SU-DHL-6 (cell line): ENCODE results near the gene D2HGDH.
"Not testable (repeated sequence)": the region's sequence is repeated elsewhere in the genome, so short reads cannot be mapped to it uniquely, and the experiment has no call there.

ENCODE experiments used
- H2AFZ ChIP-seq: fragments of 200-600 bp; sonication (generic); 2 replicates; pipeline ENCODE4 v1.6.1; 2014; ENCODE audit warnings: low read depth, mild to moderate bottlenecking, moderate library complexity, mixed read lengths, antibody characterized with exemption, low read length; ENCODE audit not compliant: severe bottlenecking
- H3F3A ChIP-seq: fragments of 200-600 bp; shearing (Covaris generic); 2 replicates; pipeline ENCODE4 v1.6.0; 2016; ENCODE audit warnings: antibody characterized with exemption, mild to moderate bottlenecking; ENCODE audit not compliant: insufficient read depth
- H3K27ac ChIP-seq: fragments of 200-600 bp; sonication (generic); 2 replicates; pipeline ENCODE4 v1.5.1; 2016; ENCODE audit warnings: low read depth, mild to moderate bottlenecking, low read length, moderate library complexity, mixed read lengths
- H3K27me3 ChIP-seq: fragments of 200-600 bp; sonication (generic), shearing (Covaris generic); 2 replicates; pipeline ENCODE4 v1.6.0; 2014; ENCODE audit warnings: mild to moderate bottlenecking, low read length
- H3K36me3 ChIP-seq: fragments of 200-600 bp; sonication (generic); 2 replicates; pipeline ENCODE4 v1.6.1; 2014; ENCODE audit warnings: mild to moderate bottlenecking, low read length, mixed read lengths
- H3K4me2 ChIP-seq: fragments of 300-600, 200-600 bp; shearing (Covaris generic), sonication (generic); 2 replicates; pipeline ENCODE4 v1.6.0; 2014; ENCODE audit warnings: low read length, low read depth, mild to moderate bottlenecking; ENCODE audit not compliant: poor library complexity, severe bottlenecking
- H3K4me3 ChIP-seq: fragments of 200-600 bp; sonication (generic); 2 replicates; pipeline ENCODE4 v1.5.1; 2014; ENCODE audit warnings: antibody characterized with exemption, low read length, mild to moderate bottlenecking, mixed read lengths; ENCODE audit not compliant: insufficient read depth, poor library complexity, severe bottlenecking
- H3K79me2 ChIP-seq: fragments of 200-600 bp; sonication (generic); 2 replicates; pipeline ENCODE4 v1.6.1; 2014; ENCODE audit warnings: mild to moderate bottlenecking, low read length, moderate library complexity; ENCODE audit not compliant: insufficient read depth
- H3K9ac ChIP-seq: fragments of 200-600 bp; sonication (generic); 2 replicates; pipeline ENCODE4 v1.7.0; 2014; ENCODE audit warnings: mild to moderate bottlenecking, low read length
- H3K9me2 ChIP-seq: fragments of 200-600 bp; sonication (generic); replicated peaks from 2 replicates; pipeline ENCODE4 v1.6.1; 2014; ENCODE audit warnings: low read length; ENCODE audit not compliant: insufficient read depth
- H3K9me3 ChIP-seq: fragments of 200-600 bp; sonication (generic); 2 replicates; pipeline ENCODE4 v1.6.1; 2014; ENCODE audit warnings: low read length, mixed read lengths; ENCODE audit not compliant: insufficient read depth
- H4K20me1 ChIP-seq: fragments of 200-600 bp; sonication (generic); 2 replicates; pipeline ENCODE4 v1.6.1; 2014; ENCODE audit warnings: low read depth, mild to moderate bottlenecking, antibody characterized with exemption, low read length, moderate library complexity, mixed read lengths
- CTCF ChIP-seq: fragments of 200-600 bp; sonication (generic); IDR thresholded peaks from one replicate; pipeline ENCODE4 v1.5.1; 2017; ENCODE audit warnings: antibody characterized with exemption, mild to moderate bottlenecking, low read length, moderate library complexity; ENCODE audit not compliant: insufficient read depth, poor library complexity, severe bottlenecking
- EZH2phosphoT487 ChIP-seq: fragments of 200-600 bp; sonication (generic), shearing (Covaris generic); conservative IDR thresholded peaks from 2 replicates; pipeline ENCODE4 v1.6.1; 2018; ENCODE audit warnings: mild to moderate bottlenecking, antibody characterized with exemption, low read length, moderate library complexity, mixed read lengths

The D2HGDH gene

GRCh38 chr2:241780939-241781569 lies 46.6 kb downstream of the D2HGDH start:
- TF ChIP-seq CTCF (no peak), EZH2phosphoT487 (no peak)
- Histone ChIP-seq H3K9me2 (no peaks in the 10 kb centered on the region), H3K4me3 (no peak overlapping the region), H3K4me2 (no peak overlapping the region), H3F3A (no peaks in the 10 kb centered on the region), H3K9ac (no peak overlapping the region), H3K27ac (no peak overlapping the region), H4K20me1 (no peaks in the 10 kb centered on the region), H2AFZ (no peak overlapping the region), H3K9me3 (no peaks in the 10 kb centered on the region; the same call in 1 of the 2 replicates), H3K27me3 (no peaks in the 10 kb centered on the region), H3K79me2 (no peaks in the 10 kb centered on the region), H3K36me3 (no peaks in the 10 kb centered on the region)

GRCh38 chr2:241782053-241782452 lies 47.6 kb downstream of the D2HGDH start:
- not testable (repeated sequence) for H4K20me1 ChIP-seq, H3K79me2 ChIP-seq, H3K27ac ChIP-seq, H3K9me2 ChIP-seq, H2AFZ ChIP-seq, H3K9ac ChIP-seq, H3K27me3 ChIP-seq, H3K4me2 ChIP-seq, H3F3A ChIP-seq, H3K36me3 ChIP-seq, H3K4me3 ChIP-seq, H3K9me3 ChIP-seq

GRCh38 chr2:241788135-241788534 lies 53.7 kb downstream of the D2HGDH start:
- Histone ChIP-seq H3K36me3 (no peaks in the 10 kb centered on the region), H3K4me3 (no peak overlapping the region), H4K20me1 (no peaks in the 10 kb centered on the region), H3K27ac (no peak overlapping the region), H3K9me3 (no peaks in the 10 kb centered on the region), H3K79me2 (no peaks in the 10 kb centered on the region), H3K27me3 (peaks cover 3% of the 10 kb centered on the region; the same call in 1 of the 2 replicates), H3K9ac (no peak overlapping the region), H3K4me2 (peak overlapping the region; percentile 6), H3F3A (no peaks in the 10 kb centered on the region), H3K9me2 (no peaks in the 10 kb centered on the region), H2AFZ (no peak overlapping the region)
- no peak for TF ChIP-seq EZH2phosphoT487
- TF ChIP-seq CTCF = no peak

- Histone ChIP-seq H3F3A (no peaks in the 10 kb centered on the region), H3K27ac (no peak overlapping the region), H3K4me3 (no peak overlapping the region), H3K4me2 (peak overlapping the region; percentile 6), H3K9me3 (no peaks in the 10 kb centered on the region), H3K36me3 (no peaks in the 10 kb centered on the region), H3K27me3 (peaks cover 3% of the 10 kb centered on the region; the same call in 1 of the 2 replicates), H3K9ac (no peak overlapping the region), H4K20me1 (no peaks in the 10 kb centered on the region), H2AFZ (no peak overlapping the region), H3K79me2 (no peaks in the 10 kb centered on the region), H3K9me2 (no peaks in the 10 kb centered on the region)
- TF ChIP-seq CTCF (no peak), EZH2phosphoT487 (no peak)
Measured at GRCh38 chr2:241788572-241788971, 54.1 kb downstream of the D2HGDH start.

GRCh38 chr2:241791385-241791784 lies 57.0 kb downstream of the D2HGDH start:
- not testable (repeated sequence) for H2AFZ ChIP-seq, H3K27me3 ChIP-seq, H3K9me2 ChIP-seq, H3K27ac ChIP-seq, H4K20me1 ChIP-seq, H3K4me3 ChIP-seq, H3K4me2 ChIP-seq, H3K36me3 ChIP-seq, H3K9me3 ChIP-seq, H3F3A ChIP-seq, H3K79me2 ChIP-seq, H3K9ac ChIP-seq
